GM12878 (cell line): ENCODE data around the gene PTPN2. TPM values are rescaled to one million over a fixed set of nuclear protein-coding genes. Genes with fewer than 3 reads are reported as not detected.

Experiments used
- ATAC-seq: fragments of 200-7000 bp; cut with Tn5 transposase; 3 replicates; pipeline ENCODE4 v1.9.1; 2020; ENCODE audit warnings: mild to moderate bottlenecking, moderate library complexity
- BruUV-seq: library from RNA; stranded (reverse); fragments of 400-500 nt; replicated peaks from 2 replicates; lab custom pipeline; 2021; lab: Mats Ljungman, UMichigan
- CTCF ChIA-PET: fragments of 300-600 bp; sonication (Branson Sonifier 250); formaldehyde crosslinking; extraction: SDS; loops from one replicate; lab custom pipeline; 2021; ENCODE audit warnings: inconsistent platforms; lab: Yijun Ruan, JAX
- POLR2A ChIA-PET: fragments of 350-600 bp; formaldehyde crosslinking; extraction: SDS; loops from one replicate; lab custom pipeline; 2021; ENCODE audit warnings: inconsistent platforms; lab: Charles Lee
- RAD21 ChIA-PET: fragments of 300-600 bp; sonication (Branson Sonifier 250); formaldehyde crosslinking; loops from one replicate; lab custom pipeline; 2023; ENCODE audit warnings: antibody characterized with exemption; ENCODE audit not compliant: unreplicated experiment; lab: Charles Lee
- SMC1A ChIA-PET: fragments of 300-600 bp; sonication (Branson Sonifier 250); formaldehyde crosslinking; loops from one replicate; lab custom pipeline; 2023; ENCODE audit not compliant: unreplicated experiment, uncharacterized antibody; lab: Charles Lee
- DNase-seq: peaks from one replicate; pipeline ENCODE4 v3.0.0-alpha.2; 2011; ENCODE audit warnings: low read depth, low spot score
- FAIRE-seq: peaks from 3 replicates; lab custom pipeline; 2011; peaks lifted over from hg19 to GRCh38; lab: Jason Lieb, UNC
- H2AFZ ChIP-seq: 2 replicates; pipeline ENCODE4 v1.6.0; 2011; ENCODE audit warnings: low read depth, low read length, control low read depth; ENCODE audit not compliant: control insufficient read depth
- H3K27ac ChIP-seq: 2 replicates; pipeline ENCODE4 v1.5.1; 2011; ENCODE audit warnings: control low read depth; ENCODE audit not compliant: control insufficient read depth, insufficient read depth
- H3K27me3 ChIP-seq, 2 experiments: replicated peaks in 1 of 2; 2 replicates each; pipeline versions ENCODE4 v1.6.0 to v1.6.1; 2011; ENCODE audit warnings: low read length in 1 of 2; ENCODE audit not compliant: control insufficient read depth in 2 of 2, insufficient read depth in 2 of 2
- H3K36me3 ChIP-seq, 2 experiments: 2 replicates each; pipeline ENCODE4 v1.5.1; 2011; ENCODE audit warnings: low read length in 1 of 2; ENCODE audit not compliant: control insufficient read depth in 2 of 2, insufficient read depth in 2 of 2
- H3K4me1 ChIP-seq: 2 replicates; pipeline ENCODE4 v1.6.1; 2011; ENCODE audit warnings: mild to moderate bottlenecking, low read length, moderate library complexity, mixed read lengths; ENCODE audit not compliant: control insufficient read depth, insufficient read depth
- H3K4me2 ChIP-seq: 2 replicates; pipeline ENCODE4 v1.6.0; 2011; ENCODE audit warnings: control low read depth; ENCODE audit not compliant: control insufficient read depth, insufficient read depth
- H3K4me3 ChIP-seq: fragments of 200-600 bp; sonication (generic); 2 replicates; pipeline ENCODE4 v1.5.1; 2016
- H3K79me2 ChIP-seq: 2 replicates; pipeline ENCODE4 v1.6.0; 2011; ENCODE audit warnings: low read length; ENCODE audit not compliant: control insufficient read depth, insufficient read depth
- H3K9ac ChIP-seq: 2 replicates; pipeline ENCODE4 v1.8.0; 2011; ENCODE audit warnings: low read length, control low read depth, mixed read lengths; ENCODE audit not compliant: control insufficient read depth, insufficient read depth
- H3K9me3 ChIP-seq: replicated peaks from 3 replicates; pipeline ENCODE4 v1.5.1; 2011; ENCODE audit warnings: mild to moderate bottlenecking, low read length; ENCODE audit not compliant: control insufficient read depth, insufficient read depth
- H4K20me1 ChIP-seq: 2 replicates; pipeline ENCODE4 v1.6.0; 2011; ENCODE audit not compliant: control insufficient read depth, insufficient read depth
- CBX5 ChIP-seq: sonication (generic); IDR thresholded peaks from 2 replicates; pipeline ENCODE4 v1.6.1; 2016; ENCODE audit warnings: low read depth, moderate library complexity, mild to moderate bottlenecking, inconsistent platforms
- HDAC2 ChIP-seq: fragments of 200-600 bp; sonication (generic); IDR thresholded peaks from 2 replicates; pipeline ENCODE4 v1.6.1; 2017
- MTA2 ChIP-seq: fragments of 450-650 bp; IDR thresholded peaks from 2 replicates; pipeline ENCODE4 v1.6.1; 2016; ENCODE audit warnings: low read depth, mild to moderate bottlenecking, moderate library complexity
- POLR2A ChIP-seq: IDR thresholded peaks from 2 replicates; pipeline ENCODE4 v1.6.1; 2011; ENCODE audit warnings: low read depth, mild to moderate bottlenecking, low read length
- SP1 ChIP-seq: IDR thresholded peaks from one replicate; pipeline ENCODE4 v1.6.1; 2011; ENCODE audit warnings: low read depth, low read length
- SUZ12 ChIP-seq: fragments of 200-600 bp; sonication (generic); IDR thresholded peaks from one replicate; pipeline ENCODE4 v1.6.1; 2018; ENCODE audit warnings: antibody characterized with exemption, mild to moderate bottlenecking; ENCODE audit not compliant: unreplicated experiment
- ZBTB11 ChIP-seq: fragments of 450-650 bp; formaldehyde crosslinking; IDR thresholded peaks from 2 replicates; pipeline ENCODE4 v1.5.0; 2022; ENCODE audit warnings: mild to moderate bottlenecking, missing genetic modification characterization
- ZNF384 ChIP-seq: IDR thresholded peaks from 2 replicates; pipeline ENCODE4 v1.6.1; 2012; ENCODE audit warnings: low read depth, mild to moderate bottlenecking, low read length, improper control_type of control experiment, borderline replicate concordance
- in situ Hi-C: fragments of 300-500 bp; cut with MboI; formaldehyde crosslinking; loops from 9 replicates; pipeline ENCODE4 v1.14.3; 2018; ENCODE audit warnings: mixed read lengths
- intact Hi-C: fragments of 100-400 bp; cut with micrococcal nuclease; formaldehyde crosslinking; loops from one replicate; pipeline ENCODE4 v1.14.2; 2022; ENCODE audit not compliant: unreplicated experiment
- polyA plus RNA-seq, 11 experiments: library from polyadenylated mRNA; depleted of rRNA in 4 of 11; unstranded in 6 of 11; stranded (reverse) in 5 of 11; fragments of >200 nt; fragmentation: Nextera tagmentation in 4 of 11; fragmentation: Illumina TruSeq in 1 of 11; extraction: Ambion mirVana in 4 of 11; extraction: Trizol in 1 of 11; gene quantifications; 1 replicate in 1 of 11; 2 replicates in 10 of 11; pipeline versions ENCODE4 v1.2.1 to v1.2.3, GENCODE V29; 2011 to 2016; ENCODE audit warnings: inconsistent platforms in 2 of 11, missing spikeins in 2 of 11, low read depth in 1 of 11
- total RNA-seq, 4 experiments: library from RNA; depleted of rRNA in 3 of 4; stranded (reverse); fragments of >200 nt in 3 of 4; fragmentation: Illumina TruSeq in 1 of 4; extraction: Trizol in 1 of 4; gene quantifications; 2 replicates each; pipeline versions ENCODE4 v1.2.1 to v1.2.3, GENCODE V29; 2013 to 2021
- TF ChIP-seq, protein P1 (sequence below): IDR thresholded peaks from 2 replicates; pipeline ENCODE4 v1.6.1; 2012; ENCODE audit warnings: low read depth, low read length, improper control_type of control experiment
- TF ChIP-seq, protein P2 (sequence below): fragments of 450-650 bp; IDR thresholded peaks from 2 replicates; pipeline ENCODE4 v1.6.1; 2014; ENCODE audit warnings: mild to moderate bottlenecking

Gene PTPN2
- total and polyA plus RNA-seq, 10 of the 15 experiments (the other 5 are each of a cell fraction or from before 2014, with no cell fraction given): 46.5 to 86.7 (median 64.6) TPM

GRCh38 chr18:12933327-12933726, 49.3 kb upstream of the PTPN2 start:
- intact Hi-C loops: loop anchor here (5.0 to 10.0 kb wide), 2 partner anchors 399 to 541 kb away; no protein-coding TSS in a partner anchor
- ChIA-PET SMC1A (interaction anchor here (0.9 to 2.9 kb wide), 11 partner anchors 12 to 214 kb away, joined by 3 to 32 read pairs (median 9); no protein-coding TSS in a partner anchor), CTCF (interaction anchor here (1.0 to 4.7 kb wide), 17 partner anchors 9 to 542 kb away, joined by 4 to 70 read pairs (median 10); no protein-coding TSS in a partner anchor), RAD21 (interaction anchor here (0.9 to 2.8 kb wide), 5 partner anchors 11 to 209 kb away, joined by 3 to 17 read pairs (median 9); no protein-coding TSS in a partner anchor), POLR2A (no interaction called here)
- H3K4me1 ChIP-seq: no peaks in the 10 kb centered on the region
- no peak for ATAC-seq
- no peak for FAIRE-seq
- TF ChIP-seq, protein P1, sequence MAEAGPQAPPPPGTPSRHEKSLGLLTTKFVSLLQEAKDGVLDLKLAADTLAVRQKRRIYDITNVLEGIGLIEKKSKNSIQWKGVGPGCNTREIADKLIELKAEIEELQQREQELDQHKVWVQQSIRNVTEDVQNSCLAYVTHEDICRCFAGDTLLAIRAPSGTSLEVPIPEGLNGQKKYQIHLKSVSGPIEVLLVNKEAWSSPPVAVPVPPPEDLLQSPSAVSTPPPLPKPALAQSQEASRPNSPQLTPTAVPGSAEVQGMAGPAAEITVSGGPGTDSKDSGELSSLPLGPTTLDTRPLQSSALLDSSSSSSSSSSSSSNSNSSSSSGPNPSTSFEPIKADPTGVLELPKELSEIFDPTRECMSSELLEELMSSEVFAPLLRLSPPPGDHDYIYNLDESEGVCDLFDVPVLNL: no peak
- TF ChIP-seq SUZ12: no peak
- no peak for TF ChIP-seq POLR2A
- TF ChIP-seq ZNF384: no peak
- no peak for TF ChIP-seq SP1
- no peak for TF ChIP-seq HDAC2
- TF ChIP-seq MTA2: no peak
- TF ChIP-seq CBX5: no peak
- no peak for TF ChIP-seq ZBTB11 (CRISPR knock-in tag)
- TF ChIP-seq, protein P2, sequence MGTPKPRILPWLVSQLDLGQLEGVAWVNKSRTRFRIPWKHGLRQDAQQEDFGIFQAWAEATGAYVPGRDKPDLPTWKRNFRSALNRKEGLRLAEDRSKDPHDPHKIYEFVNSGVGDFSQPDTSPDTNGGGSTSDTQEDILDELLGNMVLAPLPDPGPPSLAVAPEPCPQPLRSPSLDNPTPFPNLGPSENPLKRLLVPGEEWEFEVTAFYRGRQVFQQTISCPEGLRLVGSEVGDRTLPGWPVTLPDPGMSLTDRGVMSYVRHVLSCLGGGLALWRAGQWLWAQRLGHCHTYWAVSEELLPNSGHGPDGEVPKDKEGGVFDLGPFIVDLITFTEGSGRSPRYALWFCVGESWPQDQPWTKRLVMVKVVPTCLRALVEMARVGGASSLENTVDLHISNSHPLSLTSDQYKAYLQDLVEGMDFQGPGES: no peak
- H3K9me3 ChIP-seq: no peaks in the 10 kb centered on the region
- BruUV-seq: no TSS peak
- no peaks in the 10 kb centered on the region for H3K79me2 ChIP-seq
- H3K36me3 ChIP-seq: no peaks in the 10 kb centered on the region
- no peak overlapping the region for H3K9ac ChIP-seq
- H3K27ac ChIP-seq: no peak overlapping the region
- no peak overlapping the region for H3K4me3 ChIP-seq
- no peak for DNase-seq
- H2AFZ ChIP-seq: no peak overlapping the region
- no peaks in the 10 kb centered on the region; a peak in 2 of 4 replicates for H3K27me3 ChIP-seq
- no peaks in the 10 kb centered on the region for H4K20me1 ChIP-seq
- no peak overlapping the region for H3K4me2 ChIP-seq
- in situ Hi-C loops: loop anchor here (5.0 kb wide), 1 partner anchor 206 kb away; no protein-coding TSS in a partner anchor
